Neuronal stem cell (in vitro differentiated cells): ENCODE measurements around the gene MTUS2.

ENCODE experiments used
- DNase-seq: peaks from one replicate; pipeline ENCODE4 v3.0.0-alpha.2; 2013; ENCODE audit warnings: low spot score
- H2AFZ ChIP-seq: one replicate; pipeline ENCODE4 v1.6.1; 2013; ENCODE audit warnings: mild to moderate bottlenecking, low read length, inconsistent platforms
- H2AK5ac ChIP-seq: 2 replicates; pipeline ENCODE4 v1.6.1; 2013; ENCODE audit warnings: low read depth, mild to moderate bottlenecking, inconsistent platforms, low read length, moderate library complexity, mixed read lengths
- H2BK120ac ChIP-seq: 2 replicates; pipeline ENCODE4 v1.6.1; 2013; ENCODE audit warnings: low read depth, mild to moderate bottlenecking, inconsistent platforms, low read length, moderate library complexity, mixed read lengths
- H2BK12ac ChIP-seq: one replicate; pipeline ENCODE4 v1.6.1; 2013; ENCODE audit warnings: low read length, inconsistent platforms
- H2BK15ac ChIP-seq: 2 replicates; pipeline ENCODE4 v1.6.1; 2013; ENCODE audit warnings: mild to moderate bottlenecking, low read length, inconsistent platforms, mixed read lengths
- H2BK5ac ChIP-seq: one replicate; pipeline ENCODE4 v1.6.1; 2013; ENCODE audit warnings: inconsistent platforms, mild to moderate bottlenecking, low read length, moderate library complexity
- H3K14ac ChIP-seq: one replicate; pipeline ENCODE4 v1.6.1; 2013; ENCODE audit warnings: low read length, inconsistent platforms
- H3K18ac ChIP-seq: 2 replicates; pipeline ENCODE4 v1.6.1; 2013; ENCODE audit warnings: low read length, inconsistent platforms
- H3K23ac ChIP-seq: 2 replicates; pipeline ENCODE4 v1.6.1; 2013; ENCODE audit warnings: low read depth, mild to moderate bottlenecking, mixed read lengths, low read length, inconsistent platforms; ENCODE audit not compliant: poor library complexity
- H3K27ac ChIP-seq: replicated peaks from 3 replicates; pipeline ENCODE4 v1.5.1; 2013; ENCODE audit warnings: low read length, inconsistent platforms
- H3K27me3 ChIP-seq, 3 experiments: 2 replicates each; pipeline ENCODE4 v1.6.1; 2013; ENCODE audit warnings: low read length in 3 of 3, mild to moderate bottlenecking in 2 of 3, inconsistent platforms in 1 of 3, low read depth in 1 of 3, mixed read lengths in 1 of 3, moderate library complexity in 1 of 3; ENCODE audit not compliant: control insufficient read depth in 3 of 3, insufficient read depth in 3 of 3
- H3K36me3 ChIP-seq, 2 donors: replicated peaks in 1 of 2; 2 replicates each; pipeline ENCODE4 v1.6.1; 2013; ENCODE audit warnings: low read length in 2 of 2; ENCODE audit not compliant: control insufficient read depth in 2 of 2, insufficient read depth in 2 of 2
- H3K4ac ChIP-seq: 2 replicates; pipeline ENCODE4 v1.6.1; 2013; ENCODE audit warnings: inconsistent platforms, mild to moderate bottlenecking, low read length, moderate library complexity
- H3K4me1 ChIP-seq, 2 donors: 1 replicate in 1 of 2; 2 replicates in 1 of 2; pipeline ENCODE4 v1.6.1; 2013; ENCODE audit warnings: low read length in 2 of 2, low read depth in 1 of 2; ENCODE audit not compliant: control insufficient read depth in 2 of 2, insufficient read depth in 1 of 2
- H3K4me2 ChIP-seq: one replicate; pipeline ENCODE4 v1.6.1; 2013; ENCODE audit warnings: mild to moderate bottlenecking, low read length, inconsistent platforms; ENCODE audit not compliant: insufficient read depth, poor library complexity, severe bottlenecking
- H3K4me3 ChIP-seq, 2 donors: 2 replicates each; pipeline ENCODE4 v1.5.1; 2013; ENCODE audit warnings: low read length in 2 of 2, mild to moderate bottlenecking in 2 of 2, inconsistent platforms in 1 of 2, moderate library complexity in 1 of 2
- H3K79me1 ChIP-seq: one replicate; pipeline ENCODE4 v1.6.1; 2013; ENCODE audit warnings: low read depth, mild to moderate bottlenecking, inconsistent platforms, low read length, moderate library complexity
- H3K9ac ChIP-seq: one replicate; pipeline ENCODE4 v1.6.1; 2013; ENCODE audit warnings: mild to moderate bottlenecking, low read depth, low read length, inconsistent platforms; ENCODE audit not compliant: poor library complexity
- H3K9me3 ChIP-seq, 2 donors: replicated peaks in 1 of 2; 2 replicates each; pipeline versions ENCODE3 to v1.6.1; 2013; ENCODE audit warnings: low read length in 2 of 2, mild to moderate bottlenecking in 2 of 2, inconsistent platforms in 1 of 2, low read depth in 1 of 2, mixed read lengths in 1 of 2, moderate library complexity in 1 of 2; ENCODE audit not compliant: control insufficient read depth in 2 of 2, insufficient read depth in 1 of 2
- H4K8ac ChIP-seq: one replicate; pipeline ENCODE4 v1.6.1; 2013; ENCODE audit warnings: low read depth, mild to moderate bottlenecking, inconsistent platforms, low read length, moderate library complexity
- H4K91ac ChIP-seq: one replicate; pipeline ENCODE4 v1.6.1; 2013; ENCODE audit warnings: low read length, low read depth, mild to moderate bottlenecking, inconsistent platforms; ENCODE audit not compliant: poor library complexity
- whole genome bisulfite sequencing, 2 donors: extraction: QIAGEN DNeasy Blood & Tissue Kit; methylation state at CpG; one replicate each; pipeline ENCODE4 v1.1.7; 2013; ENCODE audit warnings: missing lambda C conversion rate in 2 of 2, mixed read lengths in 1 of 2; ENCODE audit not compliant: insufficient read length in 2 of 2, insufficient replicate concordance in 1 of 2; ENCODE audit errors: extremely low coverage in 2 of 2; 5-methylcytosine and 5-hydroxymethylcytosine counted together

MTUS2 gene

DNA sequence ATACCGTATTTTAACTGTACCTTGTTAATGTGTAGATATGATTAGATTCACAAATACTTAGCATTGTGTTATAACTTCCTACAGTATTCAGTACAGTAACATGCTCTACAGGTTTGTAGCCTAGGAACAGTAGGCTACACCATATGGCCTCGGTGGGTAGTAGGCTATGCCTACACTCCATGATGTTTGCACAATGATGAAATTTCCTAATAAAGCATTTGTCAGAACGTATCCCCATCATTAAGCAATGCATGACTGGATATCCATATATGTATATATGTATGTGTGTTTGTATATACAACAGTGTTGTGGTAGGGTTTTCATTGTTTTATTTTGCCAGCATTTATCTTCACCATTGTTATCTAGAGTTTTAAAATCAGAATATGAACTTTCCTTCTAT lies 655.9 kb downstream of the MTUS2 start:
- Histone ChIP-seq H2BK12ac (no peak overlapping the region), H3K4me3 (no peak overlapping the region), H2BK15ac (no peak overlapping the region), H3K27ac (no peak overlapping the region), H3K79me1 (no peaks in the 10 kb centered on the region), H2AFZ (no peak overlapping the region), H3K9ac (no peak overlapping the region), H4K91ac (no peak overlapping the region), H2BK120ac (no peak overlapping the region), H3K14ac (no peak overlapping the region), H4K8ac (no peak overlapping the region), H3K4me2 (no peak overlapping the region), H3K18ac (no peak overlapping the region), H3K36me3 (no peaks in the 10 kb centered on the region), H3K4ac (no peak overlapping the region), H2BK5ac (no peak overlapping the region), H3K23ac (no peak overlapping the region), H3K9me3 (no peaks in the 10 kb centered on the region), H3K27me3 (peaks cover 0 to 9% (median 0%) of the 10 kb centered on the region in 3 experiments), H2AK5ac (no peak overlapping the region), H3K4me1 (no peaks in the 10 kb centered on the region)
- DNase-seq, result no peak
- WGBS, 2 donors, result no CpG with 5 or more reads among the region's 3 CpGs

- WGBS, 2 donors, result no CpG with 5 or more reads among the region's 25 CpGs
- Histone ChIP-seq H3K79me1 (no peaks in the 10 kb centered on the region), H3K9ac (no peak overlapping the region), H3K23ac (no peak overlapping the region), H2BK12ac (no peak overlapping the region), H2BK120ac (no peak overlapping the region), H4K91ac (no peak overlapping the region), H3K4me3 (no peak overlapping the region), H3K27ac (no peak overlapping the region), H3K18ac (peak overlapping the region; percentile 62), H2BK5ac (no peak overlapping the region), H3K14ac (no peak overlapping the region), H3K4ac (no peak overlapping the region), H2BK15ac (peak overlapping the region; percentile 10), H3K27me3 (peaks cover 0 to 12% (median 0%) of the 10 kb centered on the region in 3 experiments), H2AFZ (no peak overlapping the region), H3K4me1 (peaks cover 12 to 13% of the 10 kb centered on the region in 2 donors), H3K36me3 (no peaks in the 10 kb centered on the region), H3K9me3 (no peaks in the 10 kb centered on the region), H4K8ac (no peak overlapping the region), H3K4me2 (no peak overlapping the region), H2AK5ac (no peak overlapping the region)
- DNase-seq, result no peak
Observed at GRCh38 chr13:29479716-29480492, 659.8 kb downstream of the MTUS2 start.

GRCh38 chr13:29480893-29481525 lies 660.9 kb downstream of the MTUS2 start:
- Histone ChIP-seq H4K91ac (no peak overlapping the region), H2BK5ac (no peak overlapping the region), H3K27ac (no peak overlapping the region), H2BK12ac (no peak overlapping the region), H3K9ac (no peak overlapping the region), H4K8ac (no peak overlapping the region), H3K4me1 (peaks cover 13 to 14% of the 10 kb centered on the region in 2 donors), H3K27me3 (peaks cover 0 to 12% (median 0%) of the 10 kb centered on the region in 3 experiments), H2BK120ac (no peak overlapping the region), H3K4me2 (no peak overlapping the region), H3K14ac (no peak overlapping the region), H3K4me3 (no peak overlapping the region), H3K36me3 (no peaks in the 10 kb centered on the region), H3K9me3 (no peaks in the 10 kb centered on the region), H2AK5ac (no peak overlapping the region), H3K79me1 (no peaks in the 10 kb centered on the region), H3K4ac (no peak overlapping the region), H2BK15ac (no peak overlapping the region), H3K23ac (no peak overlapping the region), H3K18ac (no peak overlapping the region), H2AFZ (no peak overlapping the region)
- no CpG with 5 or more reads among the region's 11 CpGs for WGBS, 2 donors
- DNase-seq, result no peak

DNA sequence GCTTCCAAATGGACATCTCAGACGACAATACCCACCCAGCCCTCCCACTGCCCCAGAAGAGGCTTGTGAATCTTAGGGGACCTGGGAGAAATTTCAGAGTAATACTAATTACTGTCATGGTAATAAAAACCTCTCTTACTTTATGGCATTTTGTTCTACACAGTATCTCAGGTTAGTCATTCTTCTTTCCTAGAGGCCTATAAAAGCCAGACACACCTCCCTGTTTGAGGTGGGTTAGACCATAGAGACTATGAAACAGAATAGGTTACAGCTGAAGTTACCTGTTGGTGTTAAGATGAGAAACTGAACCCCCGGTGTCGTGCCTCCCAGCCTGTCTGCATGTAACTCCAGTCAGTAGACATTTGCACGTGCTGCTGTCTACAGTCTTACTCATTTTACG lies 661.5 kb downstream of the MTUS2 start:
- Histone ChIP-seq H2AFZ (no peak overlapping the region), H2BK5ac (no peak overlapping the region), H3K79me1 (no peaks in the 10 kb centered on the region), H3K4ac (no peak overlapping the region), H3K18ac (no peak overlapping the region), H3K9ac (no peak overlapping the region), H2BK15ac (no peak overlapping the region), H3K23ac (no peak overlapping the region), H3K4me1 (peaks cover 13 to 14% of the 10 kb centered on the region in 2 donors), H3K27me3 (peaks cover 0 to 12% (median 0%) of the 10 kb centered on the region in 3 experiments), H3K4me3 (no peak overlapping the region), H3K9me3 (no peaks in the 10 kb centered on the region), H3K27ac (no peak overlapping the region), H2BK12ac (no peak overlapping the region), H4K8ac (no peak overlapping the region), H3K4me2 (no peak overlapping the region), H2AK5ac (no peak overlapping the region), H4K91ac (no peak overlapping the region), H3K36me3 (no peaks in the 10 kb centered on the region), H3K14ac (no peak overlapping the region), H2BK120ac (no peak overlapping the region)
- WGBS, 2 donors, result no CpG with 5 or more reads among the region's 5 CpGs
- no peak for DNase-seq
